Stimulated activated effector memory CD8-positive, alpha-beta T cell treated with anti-CD3 and anti-CD28 coated beads, Interleukin-12 subunit alpha, Interleukin-12 subunit beta, amount 100 ng/mL, for 72 hours (primary cell): ENCODE data around the gene PLA2G4C.
"Not testable (repeated sequence)": the region's sequence is repeated elsewhere in the genome, so short reads cannot be mapped to it uniquely, and the experiment has no call there.

Experiments used
- ATAC-seq: fragments of 150-1000 bp; cut with Tn5 transposase; 2 replicates; pipeline ENCODE4 v1.10.0; 2021
- DNase-seq, 2 donors: peaks; one replicate each; pipeline ENCODE4 v3.0.0; 2021 to 2022; ENCODE audit warnings: low spot score in 2 of 2
- H3K27ac Mint-ChIP-seq: one replicate; pipeline ENCODE4 v1.8.0; 2022; ENCODE audit warnings: mild to moderate bottlenecking, mixed read lengths
- H3K36me3 Mint-ChIP-seq: one replicate; pipeline ENCODE4 v1.8.0; 2022; ENCODE audit warnings: mild to moderate bottlenecking, mixed read lengths
- H3K4me1 Mint-ChIP-seq: one replicate; pipeline ENCODE4 v1.8.0; 2022; ENCODE audit warnings: mixed read lengths
- H3K4me3 Mint-ChIP-seq: one replicate; pipeline ENCODE4 v1.8.0; 2022; ENCODE audit warnings: mild to moderate bottlenecking, mixed read lengths
- H3K9me3 Mint-ChIP-seq: one replicate; pipeline ENCODE4 v1.8.0; 2022; ENCODE audit warnings: mixed read lengths

PLA2G4C gene

DNA sequence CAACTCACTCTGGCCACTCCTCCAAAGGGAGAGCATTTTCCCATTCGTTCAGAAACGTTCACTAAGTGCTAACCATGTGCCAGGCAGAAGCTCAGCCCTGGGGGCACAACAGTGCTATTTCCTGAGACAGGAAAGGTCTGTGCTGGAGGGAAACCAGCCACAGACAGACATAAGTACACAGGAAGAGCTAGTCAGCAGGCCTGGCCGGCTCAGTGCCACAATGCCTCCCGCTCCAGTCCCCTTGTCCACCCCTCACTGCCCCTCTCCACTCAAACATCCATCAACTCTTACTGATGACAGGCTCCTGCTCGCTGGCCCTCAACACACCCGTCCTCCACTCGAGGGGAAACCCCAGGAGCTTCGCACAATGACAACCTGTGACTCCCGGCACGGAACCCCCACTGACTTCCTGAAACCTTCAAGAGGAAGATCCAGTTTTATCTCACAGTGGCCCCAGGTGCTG lies 11.3 kb upstream of the PLA2G4C start:
- no peak for DNase-seq
- Mint-ChIP-seq H3K36me3 (peaks cover 100% of the 10 kb centered on the region), H3K27ac (peak overlapping the region; percentile 85), H3K4me1 (peaks cover 17% of the 10 kb centered on the region), H3K9me3 (no peaks in the 10 kb centered on the region), H3K4me3 (no peak overlapping the region)
- peak; percentile 46 for ATAC-seq

DNA sequence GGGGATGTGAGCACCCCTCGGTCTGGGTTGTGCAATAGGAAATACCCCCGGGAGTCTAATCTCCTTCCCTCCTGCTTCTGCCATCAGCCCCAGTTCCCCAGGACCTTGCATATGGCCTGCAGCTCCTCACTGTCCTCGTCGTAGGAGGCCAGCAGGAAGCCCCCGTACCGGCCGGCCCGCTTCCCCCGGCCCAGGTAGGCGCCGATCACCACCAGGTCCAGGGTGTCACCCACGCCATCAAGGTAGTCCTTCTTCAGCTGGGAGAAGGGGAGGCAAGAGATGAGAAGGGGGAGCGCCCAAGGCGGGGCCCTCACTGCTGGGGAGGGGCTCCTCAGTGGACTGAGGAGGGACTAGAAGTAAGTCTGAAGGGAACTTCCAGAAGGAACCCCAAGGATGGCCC lies 10.4 kb upstream of the PLA2G4C start:
- Mint-ChIP-seq H3K4me1 (peaks cover 17% of the 10 kb centered on the region), H3K9me3 (no peaks in the 10 kb centered on the region), H3K4me3 (no peak overlapping the region), H3K36me3 (peaks cover 98% of the 10 kb centered on the region), H3K27ac (peak overlapping the region; percentile 14)
- DNase-seq (no peak), ATAC-seq (no peak)

DNA sequence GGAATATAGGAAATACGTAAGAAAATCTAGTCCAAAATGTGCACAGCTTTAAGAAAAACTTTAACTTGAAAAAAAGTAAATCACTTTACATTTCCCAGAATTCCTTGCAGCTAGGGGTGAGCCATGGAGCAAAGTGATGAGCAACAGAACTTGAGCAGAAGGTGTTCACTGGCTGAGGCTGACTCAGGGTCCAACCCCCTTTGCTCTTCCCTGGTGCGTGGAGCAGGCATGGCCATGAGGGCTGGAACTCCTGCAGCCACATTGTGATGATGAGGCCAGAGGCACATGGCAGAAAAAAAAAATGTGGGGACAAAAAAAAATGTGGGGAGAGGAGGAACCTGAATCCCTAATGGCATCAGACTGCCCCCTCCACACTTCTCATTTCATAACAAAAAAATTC lies 9.9 kb upstream of the PLA2G4C start:
- no peak overlapping the region for H3K4me3 Mint-ChIP-seq
- DNase-seq = no peak
- no peak overlapping the region for H3K27ac Mint-ChIP-seq
- peaks cover 17% of the 10 kb centered on the region for H3K4me1 Mint-ChIP-seq
- peaks cover 95% of the 10 kb centered on the region for H3K36me3 Mint-ChIP-seq
- H3K9me3 Mint-ChIP-seq = no peaks in the 10 kb centered on the region
- no peak for ATAC-seq

DNA sequence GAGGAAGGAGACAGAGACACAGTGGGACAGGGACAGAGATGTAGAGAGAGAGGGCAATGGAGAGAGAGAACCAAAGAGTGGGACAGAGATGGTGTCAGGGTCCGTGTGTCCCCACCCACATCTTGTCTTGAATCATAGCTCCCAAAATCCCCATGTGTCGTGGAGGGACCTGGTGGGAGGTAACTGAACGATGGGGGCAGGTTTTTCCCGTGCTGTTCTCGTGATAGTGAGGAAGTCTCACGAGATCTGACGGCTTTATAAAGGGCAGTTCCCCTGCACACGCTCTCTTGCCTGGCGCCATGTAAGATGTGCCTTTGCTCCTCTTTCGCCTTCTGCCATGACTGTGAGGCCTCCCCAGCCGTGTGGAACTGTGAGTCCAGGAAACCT lies 7.5 kb upstream of the PLA2G4C start:
- H3K4me3 Mint-ChIP-seq = no peak overlapping the region
- H3K4me1 Mint-ChIP-seq = peaks cover 21% of the 10 kb centered on the region
- ATAC-seq (no peak), DNase-seq (peak in 1 of 2 donors; percentile 56)
- H3K9me3 Mint-ChIP-seq = no peaks in the 10 kb centered on the region
- H3K36me3 Mint-ChIP-seq = peaks cover 91% of the 10 kb centered on the region
- peak overlapping the region; percentile 88 for H3K27ac Mint-ChIP-seq

DNA sequence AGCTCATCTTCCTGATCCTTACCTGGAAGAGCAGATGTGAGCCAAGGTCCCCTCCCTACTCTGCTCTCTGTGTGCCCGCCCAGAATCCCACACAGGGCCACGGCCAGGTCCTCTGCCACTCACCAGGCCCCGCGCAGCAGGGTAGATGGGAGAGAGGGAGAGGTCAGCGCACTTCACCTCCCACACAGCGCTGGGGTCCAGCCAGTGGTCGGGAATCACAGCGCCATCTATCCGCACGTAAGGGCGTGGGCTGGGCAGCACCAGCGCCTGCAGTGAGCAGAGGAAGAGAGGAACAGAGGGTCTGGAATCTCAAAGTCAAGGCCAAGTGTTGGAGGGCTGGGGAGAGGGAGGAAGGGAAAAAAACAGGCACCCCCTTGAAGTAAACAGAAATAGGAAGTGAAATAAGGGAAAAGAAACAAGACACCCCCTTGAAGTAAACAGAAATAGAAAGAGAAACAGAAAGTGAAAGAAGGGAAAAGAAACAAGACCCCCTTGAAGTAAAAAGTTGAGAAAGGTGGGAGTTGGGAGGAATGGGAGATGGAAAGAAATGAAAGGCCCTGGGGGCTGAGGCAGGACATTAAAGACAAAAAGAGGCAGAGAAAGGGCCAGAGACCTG lies 7.0 kb upstream of the PLA2G4C start:
- Mint-ChIP-seq H3K36me3 (peaks cover 91% of the 10 kb centered on the region), H3K4me3 (no peak overlapping the region), H3K9me3 (no peaks in the 10 kb centered on the region), H3K4me1 (peaks cover 24% of the 10 kb centered on the region), H3K27ac (peak overlapping the region; percentile 88)
- no peak for DNase-seq
- no peak for ATAC-seq

DNA sequence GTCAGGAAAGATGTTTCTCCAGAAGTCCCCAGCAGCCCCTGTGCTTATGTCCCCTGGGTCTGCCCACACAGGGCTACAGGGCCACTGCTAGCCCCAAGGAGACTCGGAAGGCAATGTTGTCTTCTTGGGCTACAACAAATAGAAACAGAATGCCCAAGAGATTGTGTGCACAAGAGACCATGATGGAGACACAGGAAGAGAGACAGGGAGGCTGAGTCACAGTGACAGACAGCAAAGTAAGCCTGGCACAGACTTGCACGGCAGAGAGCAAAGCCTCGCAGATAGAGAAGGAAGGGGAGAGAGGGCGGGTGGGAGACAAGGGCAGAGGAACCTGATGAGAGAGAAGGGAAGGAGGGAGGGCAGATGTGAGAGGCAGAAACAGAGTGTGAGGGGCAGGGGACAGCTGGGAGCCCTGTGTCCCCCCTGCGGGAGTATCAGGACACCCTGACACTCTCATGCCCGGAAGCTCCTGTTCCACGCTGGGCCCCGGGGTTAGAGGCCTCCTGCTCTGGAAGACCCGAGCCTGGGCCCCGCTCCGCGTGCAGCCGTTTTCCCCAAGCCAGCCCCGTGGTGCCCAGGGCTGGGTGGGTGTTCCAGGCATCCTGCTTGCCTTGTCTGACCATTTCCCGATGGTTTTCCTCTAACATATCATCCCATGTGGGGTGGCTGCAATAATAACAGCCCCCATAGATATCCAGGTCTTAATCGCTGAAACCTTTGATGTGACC lies 2.7 kb upstream of the PLA2G4C start:
- peaks cover 67% of the 10 kb centered on the region for H3K36me3 Mint-ChIP-seq
- peak overlapping the region; percentile 84 for H3K27ac Mint-ChIP-seq
- ATAC-seq = peak; percentile 25
- no peak for DNase-seq
- peaks cover 22% of the 10 kb centered on the region for H3K4me1 Mint-ChIP-seq
- H3K4me3 Mint-ChIP-seq = no peak overlapping the region
- H3K9me3 Mint-ChIP-seq = no peaks in the 10 kb centered on the region

DNA sequence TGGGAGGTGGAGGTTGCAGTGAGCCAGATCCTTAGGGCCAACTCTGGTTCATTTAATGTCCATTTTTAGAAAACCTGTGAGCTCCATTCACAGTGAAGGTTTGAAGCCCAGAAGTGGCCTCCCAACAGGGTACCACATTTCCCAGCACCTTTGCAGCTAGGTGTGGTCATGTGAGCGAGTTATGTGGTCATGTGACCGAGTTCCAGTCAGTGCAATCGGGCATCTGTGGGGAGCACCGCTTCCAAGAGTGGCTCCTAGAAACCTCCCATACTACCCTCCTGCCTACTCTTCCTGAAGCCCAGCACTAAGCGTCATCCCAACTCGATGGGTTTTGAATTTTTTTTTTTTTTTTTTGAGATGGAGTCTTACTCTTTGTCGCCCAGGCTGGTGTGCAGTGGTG lies 663 bp upstream of the PLA2G4C start:
- Mint-ChIP-seq H3K4me3 (peak overlapping the region; percentile 83), H3K4me1 (peaks cover 21% of the 10 kb centered on the region), H3K27ac (peak overlapping the region; percentile 97), H3K9me3 (no peaks in the 10 kb centered on the region), H3K36me3 (peaks cover 51% of the 10 kb centered on the region)
- DNase-seq (no peak), ATAC-seq (no peak)

DNA sequence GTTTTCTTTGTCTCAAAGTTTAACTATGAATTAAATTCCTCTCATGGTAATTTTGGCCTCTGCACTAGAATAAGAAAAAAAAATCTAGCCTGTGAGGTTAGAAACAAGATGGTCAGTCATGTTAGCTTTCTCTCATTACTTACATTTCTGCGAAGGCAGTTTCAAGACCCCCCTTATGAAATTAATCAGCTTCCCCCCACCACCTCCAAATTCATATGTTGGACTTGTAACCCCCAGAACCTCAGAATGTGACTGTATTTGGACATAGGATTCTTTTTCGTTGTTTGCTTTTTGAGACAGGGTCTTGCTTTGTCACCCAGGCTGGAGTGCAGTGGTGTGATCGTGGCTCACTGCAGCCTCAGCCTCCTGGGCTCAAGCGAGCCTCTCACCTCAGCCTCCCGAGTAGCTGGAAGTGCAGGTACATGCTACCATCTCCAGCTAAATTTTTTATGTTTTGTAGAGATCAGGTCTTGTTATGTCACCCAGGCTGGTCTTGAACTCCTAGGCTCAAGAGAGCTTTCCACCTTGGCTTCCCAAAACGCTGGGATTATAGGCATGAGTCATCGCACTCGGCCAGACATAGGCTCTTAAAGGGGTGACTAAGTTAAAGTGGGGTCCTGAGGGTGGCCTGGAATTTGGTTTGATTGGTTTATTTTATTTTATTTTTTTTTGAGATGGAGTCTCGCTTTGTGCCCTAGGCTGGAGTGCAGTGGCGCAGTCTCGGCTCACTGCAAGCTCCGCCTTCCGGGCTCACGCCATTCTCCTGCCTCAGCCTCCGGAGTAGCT lies 1.4 kb downstream of the PLA2G4C start:
- peak overlapping the region; percentile 20 for H3K27ac Mint-ChIP-seq
- peaks cover 21% of the 10 kb centered on the region for H3K4me1 Mint-ChIP-seq
- DNase-seq = no peak
- peaks cover 42% of the 10 kb centered on the region for H3K36me3 Mint-ChIP-seq
- H3K9me3 Mint-ChIP-seq = no peaks in the 10 kb centered on the region
- ATAC-seq = no peak
- H3K4me3 Mint-ChIP-seq = peak overlapping the region; percentile 83

DNA sequence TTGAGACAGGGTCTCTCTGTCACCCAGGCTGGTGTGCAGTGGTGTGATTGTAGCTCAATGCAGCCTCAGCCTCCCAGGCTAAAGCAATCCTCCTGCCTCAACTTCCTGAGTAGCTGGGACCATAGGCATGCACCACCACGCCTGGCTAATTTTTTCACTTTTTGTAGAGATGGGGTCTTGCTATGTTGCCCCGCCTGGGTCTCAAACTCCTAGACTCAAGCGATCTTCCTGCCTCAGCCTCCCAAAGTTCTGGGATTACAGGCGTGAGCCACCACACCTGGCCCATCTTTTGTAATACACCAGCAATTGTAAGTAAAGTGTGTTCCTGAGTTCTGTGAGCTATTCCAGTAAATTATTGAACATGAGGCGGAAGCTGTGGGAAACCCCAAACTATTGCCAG lies 6.7 kb downstream of the PLA2G4C start:
- no peak for DNase-seq

DNA sequence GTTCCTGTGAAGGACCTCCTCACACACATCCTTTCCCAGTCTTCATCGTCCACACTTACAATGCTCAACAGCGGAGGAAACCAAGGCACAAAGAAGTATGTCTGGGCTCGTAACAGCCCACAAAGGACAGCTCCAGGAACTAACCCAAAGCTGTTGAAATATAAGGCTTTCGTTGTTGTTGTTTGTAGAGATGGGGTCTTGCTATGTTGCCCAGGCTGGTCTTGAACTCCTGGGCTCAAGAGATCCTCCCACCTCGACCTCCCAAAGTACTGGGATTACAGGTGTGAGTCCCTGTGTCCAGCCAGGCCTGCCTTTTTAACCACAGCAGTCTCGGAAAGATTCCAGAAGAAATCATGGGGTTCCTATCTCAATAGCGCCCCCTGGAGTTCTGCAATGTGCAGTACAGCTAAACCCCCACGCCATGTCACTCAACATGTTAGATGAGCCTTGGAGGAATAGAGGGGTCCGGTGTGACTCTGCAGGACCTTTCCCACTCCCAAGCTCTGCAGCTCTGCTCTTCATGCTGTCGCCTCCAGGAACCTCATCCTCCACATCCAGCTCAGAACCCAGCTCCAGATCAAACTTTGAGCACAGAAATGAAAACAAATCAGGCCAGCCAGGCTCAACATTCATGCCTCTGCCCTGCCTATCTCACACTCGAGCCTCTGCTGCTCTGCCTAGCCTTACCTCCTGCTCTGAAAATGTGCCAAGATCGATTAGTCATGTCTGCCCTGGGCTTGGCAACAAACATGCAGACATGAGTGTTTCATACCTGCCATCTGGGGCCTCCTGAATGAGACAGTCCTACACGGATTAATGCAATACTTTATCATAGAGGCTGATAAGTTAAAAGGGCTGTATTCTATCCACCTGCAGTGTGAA lies 7.5 kb downstream of the PLA2G4C start:
- Mint-ChIP-seq H3K9me3 (no peaks in the 10 kb centered on the region), H3K4me3 (no peak overlapping the region), H3K4me1 (peaks cover 13% of the 10 kb centered on the region), H3K36me3 (peaks cover 34% of the 10 kb centered on the region), H3K27ac (no peak overlapping the region)
- DNase-seq (peak; percentile 19 to 71), ATAC-seq (peak; percentile 58)

More for the DNA sequence above, 6.7 kb downstream of the PLA2G4C start:
- ATAC-seq = no peak
- H3K4me3 Mint-ChIP-seq = no peak overlapping the region
- H3K27ac Mint-ChIP-seq = no peak overlapping the region
- no peaks in the 10 kb centered on the region for H3K9me3 Mint-ChIP-seq
- H3K4me1 Mint-ChIP-seq = peaks cover 15% of the 10 kb centered on the region
- H3K36me3 Mint-ChIP-seq = peaks cover 32% of the 10 kb centered on the region

DNA sequence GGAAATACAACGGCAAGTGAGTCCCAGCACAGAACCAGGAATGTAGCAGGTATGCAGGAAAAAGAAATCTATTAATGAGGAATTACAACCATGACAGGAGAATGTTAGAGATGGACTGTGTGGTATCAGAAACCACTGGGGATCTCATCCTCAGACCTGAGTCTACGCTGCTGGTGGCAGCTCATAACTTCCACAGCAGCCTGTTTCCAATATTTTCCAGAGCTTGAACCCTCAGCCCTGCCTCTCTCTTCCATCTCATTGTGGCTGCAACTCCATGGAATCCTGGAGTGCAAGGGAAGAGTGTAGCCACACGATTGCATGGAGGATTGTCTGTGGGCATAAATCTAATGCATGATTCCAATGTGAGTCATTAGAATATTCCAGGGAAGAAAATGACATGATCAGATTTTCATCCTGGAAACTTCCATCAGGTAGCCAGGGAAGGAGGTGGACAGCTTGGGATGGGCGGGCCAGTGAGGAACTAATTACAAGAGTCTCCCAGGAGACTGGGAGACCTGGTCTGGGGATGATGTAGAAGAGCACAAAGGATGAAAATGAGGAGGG lies 14.9 kb downstream of the PLA2G4C start:
- Mint-ChIP-seq H3K36me3 (peaks cover 50% of the 10 kb centered on the region), H3K27ac (peak overlapping the region; percentile 73), H3K4me1 (peaks cover 20% of the 10 kb centered on the region), H3K9me3 (peaks cover 5% of the 10 kb centered on the region), H3K4me3 (no peak overlapping the region)
- DNase-seq (no peak), ATAC-seq (no peak)

DNA sequence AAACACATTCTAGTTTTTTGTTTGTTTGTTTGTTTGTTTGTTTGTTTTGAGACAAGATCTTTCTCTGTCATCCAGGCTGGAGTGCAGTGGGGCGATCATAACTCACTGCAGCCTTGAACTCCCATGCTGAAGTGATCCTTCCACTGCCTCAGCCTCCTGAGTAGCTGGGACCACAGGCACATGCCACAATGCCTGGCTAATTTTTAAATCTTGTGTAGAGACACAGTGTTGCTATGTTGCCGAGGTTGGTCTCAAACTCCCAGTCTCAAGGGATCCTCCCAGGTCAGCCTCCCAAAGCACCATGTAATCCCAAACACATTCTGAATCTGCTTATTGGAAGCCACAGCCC lies 15.8 kb downstream of the PLA2G4C start:
- ATAC-seq = peak; percentile 49
- Mint-ChIP-seq H3K4me1 (peaks cover 20% of the 10 kb centered on the region), H3K36me3 (peaks cover 48% of the 10 kb centered on the region)

DNA sequence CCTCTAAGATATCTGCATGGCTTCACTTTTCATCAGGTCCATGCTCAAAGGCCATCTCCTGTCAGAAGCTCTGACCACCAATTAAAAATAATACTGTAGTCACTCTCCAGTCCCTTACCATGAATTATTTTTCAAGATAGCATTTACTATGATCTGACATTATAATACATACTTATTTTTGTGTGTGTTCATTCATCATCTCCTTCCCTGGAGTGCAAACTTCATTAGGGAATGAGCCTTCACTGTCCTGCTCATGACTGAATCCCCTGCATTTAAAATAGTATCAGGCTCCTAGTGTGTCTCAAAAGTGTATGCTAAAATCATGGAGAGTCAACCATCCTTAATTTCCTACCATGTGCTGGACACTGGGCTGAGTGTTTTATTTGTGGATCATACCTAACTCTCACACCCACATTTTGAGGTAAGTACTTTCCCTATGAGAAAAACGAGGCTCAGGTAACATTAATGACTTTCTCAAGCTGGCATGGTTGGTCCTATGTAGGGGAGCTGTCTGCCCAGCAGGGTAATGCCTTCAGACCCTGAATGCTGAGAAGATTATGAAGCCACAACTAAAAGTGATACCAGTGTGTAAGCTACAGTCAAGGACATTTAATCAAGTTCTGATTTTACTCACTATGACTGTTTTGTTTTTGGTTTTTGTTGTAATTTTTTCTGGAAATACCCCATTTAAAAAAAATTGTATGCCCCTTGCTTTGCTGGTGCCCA lies 16.3 kb downstream of the PLA2G4C start:
- Mint-ChIP-seq H3K36me3 (peaks cover 43% of the 10 kb centered on the region), H3K9me3 (peaks cover 5% of the 10 kb centered on the region), H3K4me3 (no peak overlapping the region), H3K4me1 (peaks cover 20% of the 10 kb centered on the region), H3K27ac (peak overlapping the region; percentile 73)
- peak; percentile 93 for ATAC-seq
- DNase-seq = no peak

More for the DNA sequence above, 15.8 kb downstream of the PLA2G4C start:
- peak overlapping the region; percentile 73 for H3K27ac Mint-ChIP-seq
- peaks cover 5% of the 10 kb centered on the region for H3K9me3 Mint-ChIP-seq
- no peak overlapping the region for H3K4me3 Mint-ChIP-seq
- DNase-seq = no peak

DNA sequence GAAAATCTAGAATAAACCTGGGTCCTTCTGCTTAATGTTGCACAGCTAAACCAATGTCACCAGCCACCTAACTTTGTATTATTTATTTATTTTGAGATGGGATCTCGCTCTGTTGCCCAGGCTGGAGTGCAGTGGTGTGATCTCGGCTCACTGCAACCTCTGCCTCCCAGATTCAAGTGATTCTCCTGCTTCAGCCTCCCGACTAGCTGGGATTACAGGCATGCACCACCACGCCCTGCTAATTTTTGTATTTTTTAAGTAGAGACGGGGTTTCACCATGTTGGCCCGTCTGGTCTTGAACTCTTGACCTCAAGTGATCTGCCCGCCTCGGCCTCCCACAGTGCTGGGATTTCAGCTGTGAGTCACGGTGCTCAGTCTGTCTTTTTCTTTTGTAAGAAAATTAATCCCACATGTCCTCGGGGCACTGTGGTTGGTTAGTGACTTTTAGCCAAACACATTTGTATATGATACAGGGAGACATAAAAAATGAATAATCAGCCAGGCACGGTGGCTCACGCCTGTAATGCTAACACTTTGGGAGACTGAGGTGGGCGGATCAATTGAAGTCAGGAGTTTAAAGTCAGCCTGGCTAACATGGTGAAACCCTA lies 19.4 kb downstream of the PLA2G4C start:
- not testable (repeated sequence) for H3K4me3 Mint-ChIP-seq, H3K27ac Mint-ChIP-seq, H3K9me3 Mint-ChIP-seq, ATAC-seq, DNase-seq
- Mint-ChIP-seq H3K36me3 (peaks cover 21% of the 10 kb centered on the region), H3K4me1 (peaks cover 20% of the 10 kb centered on the region)
